ENCODE data around the gene ZNF264.

The ZNF264 gene

GRCh38 chr19:57245959-57246358 is 54.7 kb downstream of the ZNF264 start:
- CTCF ChIA-PET, result no interaction called here
- Histone ChIP-seq H3K9me3 (ENCODE audit: control insufficient read depth, insufficient read depth, low read depth, low read length) (no peaks in the 10 kb centered on the region), H3K27ac (ENCODE audit: extremely low read depth, low read depth, low read length) (no peak overlapping the region), H3K4me3 (ENCODE audit: low read depth, low read length) (no peak overlapping the region), H3K36me3 (ENCODE audit: control insufficient read depth in 2 of 2, insufficient read depth in 1 of 2, low read length in 2 of 2) (peaks cover 28 to 78% of the 10 kb centered on the region in 2 experiments), H3K4me1 (ENCODE audit: control insufficient read depth, insufficient read depth, low read length) (no peaks in the 10 kb centered on the region; the same call in 1 of the 2 replicates)
- POLR2A ChIA-PET, result interaction anchor here (0.6 kb wide), 1 partner anchor 34 kb away, joined by 3 read pairs; the partner anchor contains the start of gene ZNF460
- no peak for TF ChIP-seq ZNF19 (tag by site-specific recombination; IDR thresholded peaks at IDR 0.05; ENCODE audit: low read depth)
- no peak for TF ChIP-seq ZNF837 (tag by site-specific recombination; IDR thresholded peaks at IDR 0.05)
- no peak for TF ChIP-seq ZNF112 (tag by site-specific recombination; IDR thresholded peaks at IDR 0.05)
- no peak for TF ChIP-seq TCF7L2 (IDR thresholded peaks at IDR 0.05; ENCODE audit: borderline replicate concordance, low read depth, low read length)
- TF ChIP-seq, protein P1, sequence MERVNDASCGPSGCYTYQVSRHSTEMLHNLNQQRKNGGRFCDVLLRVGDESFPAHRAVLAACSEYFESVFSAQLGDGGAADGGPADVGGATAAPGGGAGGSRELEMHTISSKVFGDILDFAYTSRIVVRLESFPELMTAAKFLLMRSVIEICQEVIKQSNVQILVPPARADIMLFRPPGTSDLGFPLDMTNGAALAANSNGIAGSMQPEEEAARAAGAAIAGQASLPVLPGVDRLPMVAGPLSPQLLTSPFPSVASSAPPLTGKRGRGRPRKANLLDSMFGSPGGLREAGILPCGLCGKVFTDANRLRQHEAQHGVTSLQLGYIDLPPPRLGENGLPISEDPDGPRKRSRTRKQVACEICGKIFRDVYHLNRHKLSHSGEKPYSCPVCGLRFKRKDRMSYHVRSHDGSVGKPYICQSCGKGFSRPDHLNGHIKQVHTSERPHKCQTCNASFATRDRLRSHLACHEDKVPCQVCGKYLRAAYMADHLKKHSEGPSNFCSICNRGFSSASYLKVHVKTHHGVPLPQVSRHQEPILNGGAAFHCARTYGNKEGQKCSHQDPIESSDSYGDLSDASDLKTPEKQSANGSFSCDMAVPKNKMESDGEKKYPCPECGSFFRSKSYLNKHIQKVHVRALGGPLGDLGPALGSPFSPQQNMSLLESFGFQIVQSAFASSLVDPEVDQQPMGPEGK (tag by site-specific recombination; IDR thresholded peaks at IDR 0.05), result no peak
- no peak for TF ChIP-seq KLF7 (tag by site-specific recombination; IDR thresholded peaks at IDR 0.05; ENCODE audit: borderline replicate concordance)
- no peak for TF ChIP-seq ZNF366 (tag by site-specific recombination; conservative IDR thresholded peaks at IDR 0.05)
- no peak for TF ChIP-seq ZNF76 (tag by site-specific recombination; IDR thresholded peaks at IDR 0.05; ENCODE audit: borderline replicate concordance, low read depth)
- TF ChIP-seq, protein P2, sequence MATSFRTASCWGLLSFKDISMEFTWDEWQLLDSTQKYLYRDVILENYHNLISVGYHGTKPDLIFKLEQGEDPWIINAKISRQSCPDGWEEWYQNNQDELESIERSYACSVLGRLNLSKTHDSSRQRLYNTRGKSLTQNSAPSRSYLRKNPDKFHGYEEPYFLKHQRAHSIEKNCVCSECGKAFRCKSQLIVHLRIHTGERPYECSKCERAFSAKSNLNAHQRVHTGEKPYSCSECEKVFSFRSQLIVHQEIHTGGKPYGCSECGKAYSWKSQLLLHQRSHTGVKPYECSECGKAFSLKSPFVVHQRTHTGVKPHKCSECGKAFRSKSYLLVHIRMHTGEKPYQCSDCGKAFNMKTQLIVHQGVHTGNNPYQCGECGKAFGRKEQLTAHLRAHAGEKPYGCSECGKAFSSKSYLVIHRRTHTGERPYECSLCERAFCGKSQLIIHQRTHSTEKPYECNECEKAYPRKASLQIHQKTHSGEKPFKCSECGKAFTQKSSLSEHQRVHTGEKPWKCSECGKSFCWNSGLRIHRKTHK (tag by site-specific recombination; IDR thresholded peaks at IDR 0.05), result no peak
- TF ChIP-seq ZNF221 (tag by site-specific recombination; IDR thresholded peaks at IDR 0.05; ENCODE audit: borderline replicate concordance), result no peak
- no peak for TF ChIP-seq ZBTB44 (tag by site-specific recombination; IDR thresholded peaks at IDR 0.05)

DNA sequence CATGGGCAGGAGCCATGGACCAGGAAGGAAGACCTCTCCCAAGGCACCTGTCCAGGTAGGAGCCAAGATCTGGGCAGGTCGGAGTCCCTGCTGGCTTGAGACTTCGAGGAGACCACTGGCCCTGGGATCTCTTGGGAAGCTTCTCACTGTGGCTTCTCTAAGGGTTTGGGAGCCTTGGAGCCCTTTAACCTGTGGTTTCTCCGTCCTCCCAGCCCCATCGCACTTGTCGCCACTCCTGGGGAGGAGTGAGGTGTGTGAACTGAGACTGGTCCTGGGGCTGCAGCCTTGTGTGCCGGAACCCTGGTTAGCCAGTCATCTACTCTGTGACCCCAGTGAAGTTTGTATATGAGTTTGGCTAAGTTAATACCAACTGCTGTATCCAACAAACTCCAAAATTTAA is 57.3 kb downstream of the ZNF264 start:
- Histone ChIP-seq H3K4me1 (ENCODE audit: control insufficient read depth, insufficient read depth, low read length) (no peaks in the 10 kb centered on the region), H3K9me3 (ENCODE audit: control insufficient read depth, insufficient read depth, low read depth, low read length) (no peaks in the 10 kb centered on the region), H3K27ac (ENCODE audit: extremely low read depth, low read depth, low read length) (no peak overlapping the region), H3K4me3 (ENCODE audit: low read depth, low read length) (no peak overlapping the region), H3K36me3 (ENCODE audit: control insufficient read depth in 2 of 2, insufficient read depth in 1 of 2, low read length in 2 of 2) (peaks cover 49 to 89% of the 10 kb centered on the region in 2 experiments)
- POLR2A ChIA-PET, result no interaction called here
- TF ChIP-seq ZNF837 (tag by site-specific recombination; IDR thresholded peaks at IDR 0.05), result no peak
- TF ChIP-seq KLF9 (tag by site-specific recombination; IDR thresholded peaks at IDR 0.05; ENCODE audit: low read depth), result no peak
- no peak for TF ChIP-seq KLF7 (tag by site-specific recombination; IDR thresholded peaks at IDR 0.05; ENCODE audit: borderline replicate concordance)
- TF ChIP-seq ZNF585B (tag by site-specific recombination; IDR thresholded peaks at IDR 0.05), result no peak
- TF ChIP-seq ZNF677 (tag by site-specific recombination; IDR thresholded peaks at IDR 0.05), result no peak
- TF ChIP-seq ZNF391 (tag by site-specific recombination; IDR thresholded peaks at IDR 0.05; ENCODE audit: borderline replicate concordance, low read depth), result no peak
- no peak for TF ChIP-seq ZBTB44 (tag by site-specific recombination; IDR thresholded peaks at IDR 0.05)
- no peak for TF ChIP-seq ZNF488 (tag by site-specific recombination; IDR thresholded peaks at IDR 0.05)
- TF ChIP-seq ZNF169 (tag by site-specific recombination; IDR thresholded peaks at IDR 0.05), result no peak
- TF ChIP-seq ZNF2 (tag by site-specific recombination; IDR thresholded peaks at IDR 0.05), result no peak
- TF ChIP-seq ZNF776 (tag by site-specific recombination; IDR thresholded peaks at IDR 0.05; ENCODE audit: borderline replicate concordance), result no peak
- TF ChIP-seq ZNF747 (tag by site-specific recombination; IDR thresholded peaks at IDR 0.05), result no peak
- TF ChIP-seq ZSCAN16 (tag by site-specific recombination; IDR thresholded peaks at IDR 0.05), result no peak
- TF ChIP-seq ZBTB7A (tag by site-specific recombination; IDR thresholded peaks at IDR 0.05; ENCODE audit: low read depth), result no peak
- no peak for TF ChIP-seq ZSCAN4 (tag by site-specific recombination; IDR thresholded peaks at IDR 0.05)
- TF ChIP-seq SCRT1 (tag by site-specific recombination; IDR thresholded peaks at IDR 0.05; ENCODE audit: borderline replicate concordance), result no peak
- no peak for TF ChIP-seq ZNF10 (tag by site-specific recombination; IDR thresholded peaks at IDR 0.05)
- CTCF ChIA-PET, result no interaction called here
